Myocyte (in vitro differentiated cells): Measurements from ENCODE around the gene PATL2. TPM values are rescaled to one million over a fixed set of nuclear protein-coding genes. Genes with fewer than 3 reads are reported as not detected.
"Not testable (repeated sequence)": the region's sequence is repeated elsewhere in the genome, so short reads cannot be mapped to it uniquely, and the experiment has no call there.

Experiments used
- DNase-seq: peaks from one replicate; pipeline ENCODE4 v3.0.0-alpha.2; 2012; ENCODE audit warnings: low read depth
- polyA plus RNA-seq: library from polyadenylated mRNA; unstranded; fragments of >200 nt; gene quantifications from one replicate; pipeline ENCODE4 v1.2.1, GENCODE V29; 2012; ENCODE audit warnings: missing spikeins
- total RNA-seq: library from RNA; depleted of rRNA; stranded (reverse); fragments of >200 nt; gene quantifications from 2 replicates; pipeline ENCODE4 v1.2.3, GENCODE V29; 2014

PATL2 gene
- 0.19 and 0.73 TPM in 2 replicates for total RNA-seq
- 1.00 TPM for polyA plus RNA-seq

- peak; percentile 97 for DNase-seq
Measured at GRCh38 chr15:44711096-44711742, at the start of gene PATL2, which contains the start of gene B2M. Gene PATL2, minus strand, starts transcription at chr15:44711323. Its CDS starts 34,833 bp downstream, at chr15:44676490. Gene B2M, plus strand, starts transcription at chr15:44711517. Its CDS starts 30 bp downstream, at chr15:44711547.

GRCh38 chr15:44753345-44753744 is 42.2 kb upstream of the PATL2 start:
- DNase-seq = no peak

- DNase-seq = not testable (repeated sequence)
Measured at GRCh38 chr15:44743454-44743853, 32.3 kb upstream of the PATL2 start.

GRCh38 chr15:44739222-44739847 is 28.2 kb upstream of the PATL2 start:
- DNase-seq = not testable (repeated sequence)

GRCh38 chr15:44738340-44738984 is 27.3 kb upstream of the PATL2 start:
- DNase-seq = peak; percentile 68

GRCh38 chr15:44736181-44736765 is 25.1 kb upstream of the PATL2 start, which contains the start of gene TRIM69:
Gene TRIM69, plus strand, starts transcription at chr15:44736528. Its CDS starts 177 bp downstream, at chr15:44736705.
- DNase-seq = no peak

- no peak for DNase-seq
Measured at GRCh38 chr15:44735482-44736180, 24.5 kb upstream of the PATL2 start.

- DNase-seq = no peak
Measured at GRCh38 chr15:44734839-44735481, 23.8 kb upstream of the PATL2 start.

- no peak for DNase-seq
Measured at GRCh38 chr15:44729408-44730127, 18.4 kb upstream of the PATL2 start.

- DNase-seq = peak; percentile 99
Measured at GRCh38 chr15:44728576-44729407, 17.7 kb upstream of the PATL2 start.

GRCh38 chr15:44728232-44728575 is 17.1 kb upstream of the PATL2 start:
- DNase-seq = not testable (repeated sequence)

- no peak for DNase-seq
Measured at GRCh38 chr15:44727485-44728231, 16.5 kb upstream of the PATL2 start.

- DNase-seq = peak; percentile 82
Measured at GRCh38 chr15:44726568-44727484, 15.7 kb upstream of the PATL2 start.

GRCh38 chr15:44726136-44726535 is 15.0 kb upstream of the PATL2 start:
- DNase-seq = no peak

GRCh38 chr15:44722011-44722410 is 10.9 kb upstream of the PATL2 start:
- no peak for DNase-seq

- DNase-seq = no peak
Measured at GRCh38 chr15:44720460-44721176, 9.5 kb upstream of the PATL2 start.

GRCh38 chr15:44720000-44720435 is 8.9 kb upstream of the PATL2 start:
- DNase-seq = not testable (repeated sequence)
